K562 (cell line): Measurements from ENCODE around the gene KSR2. TPM values are rescaled to one million over a fixed set of nuclear protein-coding genes. Genes with fewer than 3 reads are reported as not detected.

Experiments used
- CBFA2T2 ChIP-seq: fragments of 450-650 bp; conservative IDR thresholded peaks from 2 replicates; pipeline ENCODE4 v1.6.1; 2017; ENCODE audit warnings: mild to moderate bottlenecking
- ELF1 ChIP-seq: fragments of 200-800 bp; sonication (Bioruptor generic); IDR thresholded peaks from 2 replicates; pipeline ENCODE4 v1.6.1; 2016; ENCODE audit warnings: missing genetic modification characterization, missing compliant biosample characterization
- HMGXB4 ChIP-seq: sonication (generic); formaldehyde crosslinking; IDR thresholded peaks from 2 replicates; pipeline ENCODE4 v1.8.1; 2023; ENCODE audit warnings: mild to moderate bottlenecking, missing genetic modification reagents
- SAP30 ChIP-seq: fragments of 200-600 bp; sonication (generic); IDR thresholded peaks from 2 replicates; pipeline ENCODE4 v1.6.1; 2012; ENCODE audit warnings: borderline replicate concordance, low read depth, mild to moderate bottlenecking, moderate library complexity, low read length, control low read depth, inconsistent platforms; ENCODE audit not compliant: insufficient read depth, poor library complexity, severe bottlenecking
- SPI1 ChIP-seq: IDR thresholded peaks from 2 replicates; pipeline ENCODE4 v1.6.1; 2011; ENCODE audit warnings: low read depth, low read length, control low read depth, borderline replicate concordance
- ZNF639 ChIP-seq, 2 experiments: fragments of 200-800 bp in 1 of 2; sonication (Bioruptor generic) in 1 of 2; sonication (generic) in 1 of 2; formaldehyde crosslinking in 1 of 2; IDR thresholded peaks in 1 of 2; conservative IDR thresholded peaks in 1 of 2; 2 replicates each; pipeline versions ENCODE4 v1.5.0 to v1.6.1; 2016 to 2020; ENCODE audit warnings: missing compliant biosample characterization in 1 of 2, missing genetic modification characterization in 1 of 2, missing genetic modification reagents in 1 of 2
- ZNF695 ChIP-seq: fragments of 450-650 bp; formaldehyde crosslinking; IDR thresholded peaks from 2 replicates; pipeline ENCODE4 v1.4.0; 2020; ENCODE audit warnings: mild to moderate bottlenecking, moderate library complexity
- ZNF740 ChIP-seq, 3 experiments: fragments of 200-800 bp in 1 of 3; sonication (Bioruptor generic) in 1 of 3; sonication (generic) in 1 of 3; formaldehyde crosslinking in 1 of 3; IDR thresholded peaks; 2 replicates each; pipeline versions ENCODE4 v1.6.1 to v1.8.0; 2016 to 2022; ENCODE audit warnings: mild to moderate bottlenecking in 2 of 3, missing compliant biosample characterization in 2 of 3, missing genetic modification characterization in 2 of 3, missing genetic modification reagents in 1 of 3
- polyA plus RNA-seq, 8 experiments: library from polyadenylated mRNA; depleted of rRNA in 4 of 8; stranded (reverse) in 5 of 8; unstranded in 3 of 8; fragments of >200 nt; fragmentation: Nextera tagmentation in 2 of 8; fragmentation: Illumina TruSeq in 1 of 8; extraction: Ambion mirVana in 2 of 8; extraction: Trizol in 1 of 8; gene quantifications; 2 replicates each; pipeline versions ENCODE4 v1.2.1 to v1.2.3, GENCODE V29; 2011 to 2014; ENCODE audit warnings: inconsistent platforms in 1 of 8, missing spikeins in 1 of 8
- total RNA-seq, 7 experiments: library from RNA; depleted of rRNA in 6 of 7; stranded (reverse); fragments of >200 nt in 6 of 7; fragmentation: Illumina TruSeq in 2 of 7; extraction: Trizol in 2 of 7; gene quantifications; 2 replicates each; pipeline versions ENCODE4 v1.2.1 to v1.2.3, GENCODE V29; 2011 to 2021; ENCODE audit warnings: low replicate concordance in 1 of 7
- TF ChIP-seq, protein P1 (sequence below): fragments of 250-450 bp; sonication (Bioruptor Pico); IDR thresholded peaks from 2 replicates; pipeline ENCODE4 v1.5.0; 2021; ENCODE audit warnings: mild to moderate bottlenecking, borderline replicate concordance
- TF ChIP-seq, protein P2 (sequence below): sonication (generic); formaldehyde crosslinking; IDR thresholded peaks from 2 replicates; pipeline ENCODE4 v1.8.1; 2023; ENCODE audit warnings: mild to moderate bottlenecking, missing genetic modification reagents

The KSR2 gene
- total and polyA plus RNA-seq, 9 of the 15 experiments (the other 6 are each of a cell fraction or from before 2014, with no cell fraction given) = not detected

GRCh38 chr12:117461732-117462131, 507.1 kb downstream of the KSR2 start (continued):
- TF ChIP-seq ZNF639 (CRISPR knock-in tag; conservative IDR thresholded peaks at IDR 0.05 in 1 of 2, IDR thresholded peaks at IDR 0.05 in 1 of 2) (no peak), ELF1 (tag) (no peak), ZNF695 (CRISPR knock-in tag) (no peak), SPI1 (no peak), SAP30 (no peak), ZNF740 (CRISPR knock-in tag; IDR thresholded peaks at IDR 0.05) (no peak), ZNF740 (tag; IDR thresholded peaks at IDR 0.05) (no peak), HMGXB4 (CRISPR knock-in tag) (no peak), CBFA2T2 (peak; percentile 15; the same call in 1 of the 2 replicates)
- TF ChIP-seq, protein P1, sequence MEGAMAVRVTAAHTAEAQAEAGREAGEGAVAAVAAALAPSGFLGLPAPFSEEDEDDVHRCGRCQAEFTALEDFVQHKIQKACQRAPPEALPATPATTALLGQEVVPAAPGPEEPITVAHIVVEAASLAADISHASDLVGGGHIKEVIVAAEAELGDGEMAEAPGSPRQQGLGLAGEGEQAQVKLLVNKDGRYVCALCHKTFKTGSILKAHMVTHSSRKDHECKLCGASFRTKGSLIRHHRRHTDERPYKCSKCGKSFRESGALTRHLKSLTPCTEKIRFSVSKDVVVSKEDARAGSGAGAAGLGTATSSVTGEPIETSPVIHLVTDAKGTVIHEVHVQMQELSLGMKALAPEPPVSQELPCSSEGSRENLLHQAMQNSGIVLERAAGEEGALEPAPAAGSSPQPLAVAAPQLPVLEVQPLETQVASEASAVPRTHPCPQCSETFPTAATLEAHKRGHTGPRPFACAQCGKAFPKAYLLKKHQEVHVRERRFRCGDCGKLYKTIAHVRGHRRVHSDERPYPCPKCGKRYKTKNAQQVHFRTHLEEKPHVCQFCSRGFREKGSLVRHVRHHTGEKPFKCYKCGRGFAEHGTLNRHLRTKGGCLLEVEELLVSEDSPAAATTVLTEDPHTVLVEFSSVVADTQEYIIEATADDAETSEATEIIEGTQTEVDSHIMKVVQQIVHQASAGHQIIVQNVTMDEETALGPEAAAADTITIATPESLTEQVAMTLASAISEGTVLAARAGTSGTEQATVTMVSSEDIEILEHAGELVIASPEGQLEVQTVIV (CRISPR knock-in tag) = no peak
- TF ChIP-seq, protein P2, sequence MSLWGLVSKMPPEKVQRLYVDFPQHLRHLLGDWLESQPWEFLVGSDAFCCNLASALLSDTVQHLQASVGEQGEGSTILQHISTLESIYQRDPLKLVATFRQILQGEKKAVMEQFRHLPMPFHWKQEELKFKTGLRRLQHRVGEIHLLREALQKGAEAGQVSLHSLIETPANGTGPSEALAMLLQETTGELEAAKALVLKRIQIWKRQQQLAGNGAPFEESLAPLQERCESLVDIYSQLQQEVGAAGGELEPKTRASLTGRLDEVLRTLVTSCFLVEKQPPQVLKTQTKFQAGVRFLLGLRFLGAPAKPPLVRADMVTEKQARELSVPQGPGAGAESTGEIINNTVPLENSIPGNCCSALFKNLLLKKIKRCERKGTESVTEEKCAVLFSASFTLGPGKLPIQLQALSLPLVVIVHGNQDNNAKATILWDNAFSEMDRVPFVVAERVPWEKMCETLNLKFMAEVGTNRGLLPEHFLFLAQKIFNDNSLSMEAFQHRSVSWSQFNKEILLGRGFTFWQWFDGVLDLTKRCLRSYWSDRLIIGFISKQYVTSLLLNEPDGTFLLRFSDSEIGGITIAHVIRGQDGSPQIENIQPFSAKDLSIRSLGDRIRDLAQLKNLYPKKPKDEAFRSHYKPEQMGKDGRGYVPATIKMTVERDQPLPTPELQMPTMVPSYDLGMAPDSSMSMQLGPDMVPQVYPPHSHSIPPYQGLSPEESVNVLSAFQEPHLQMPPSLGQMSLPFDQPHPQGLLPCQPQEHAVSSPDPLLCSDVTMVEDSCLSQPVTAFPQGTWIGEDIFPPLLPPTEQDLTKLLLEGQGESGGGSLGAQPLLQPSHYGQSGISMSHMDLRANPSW = no peak
